Measurements from ENCODE around the gene B2M.

Gene B2M

DNA sequence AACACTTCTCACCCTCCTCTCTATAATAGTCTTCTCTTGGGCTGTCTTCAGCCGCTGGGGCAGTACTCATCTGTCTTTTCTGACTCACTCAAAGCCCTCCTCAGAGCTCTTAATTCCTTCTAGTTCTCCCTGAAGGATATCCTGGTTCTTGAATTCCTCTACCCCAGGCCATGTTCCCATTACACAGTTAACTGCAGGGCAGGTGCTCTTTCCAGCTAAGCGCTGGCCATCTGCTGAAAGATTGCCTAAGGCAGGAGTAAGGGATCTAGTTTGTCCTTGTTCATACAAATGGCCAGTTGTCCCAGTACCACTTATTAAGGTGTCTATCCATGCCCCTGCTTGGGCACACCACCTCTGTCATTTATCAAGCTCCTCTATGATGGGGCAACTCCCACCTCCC lies 37.7 kb upstream of the B2M start:
- no peak for TF ChIP-seq SIN3A (IDR thresholded peaks at IDR 0.05; ENCODE audit: borderline replicate concordance, insufficient read depth, low read length)
- TF ChIP-seq, protein P1, sequence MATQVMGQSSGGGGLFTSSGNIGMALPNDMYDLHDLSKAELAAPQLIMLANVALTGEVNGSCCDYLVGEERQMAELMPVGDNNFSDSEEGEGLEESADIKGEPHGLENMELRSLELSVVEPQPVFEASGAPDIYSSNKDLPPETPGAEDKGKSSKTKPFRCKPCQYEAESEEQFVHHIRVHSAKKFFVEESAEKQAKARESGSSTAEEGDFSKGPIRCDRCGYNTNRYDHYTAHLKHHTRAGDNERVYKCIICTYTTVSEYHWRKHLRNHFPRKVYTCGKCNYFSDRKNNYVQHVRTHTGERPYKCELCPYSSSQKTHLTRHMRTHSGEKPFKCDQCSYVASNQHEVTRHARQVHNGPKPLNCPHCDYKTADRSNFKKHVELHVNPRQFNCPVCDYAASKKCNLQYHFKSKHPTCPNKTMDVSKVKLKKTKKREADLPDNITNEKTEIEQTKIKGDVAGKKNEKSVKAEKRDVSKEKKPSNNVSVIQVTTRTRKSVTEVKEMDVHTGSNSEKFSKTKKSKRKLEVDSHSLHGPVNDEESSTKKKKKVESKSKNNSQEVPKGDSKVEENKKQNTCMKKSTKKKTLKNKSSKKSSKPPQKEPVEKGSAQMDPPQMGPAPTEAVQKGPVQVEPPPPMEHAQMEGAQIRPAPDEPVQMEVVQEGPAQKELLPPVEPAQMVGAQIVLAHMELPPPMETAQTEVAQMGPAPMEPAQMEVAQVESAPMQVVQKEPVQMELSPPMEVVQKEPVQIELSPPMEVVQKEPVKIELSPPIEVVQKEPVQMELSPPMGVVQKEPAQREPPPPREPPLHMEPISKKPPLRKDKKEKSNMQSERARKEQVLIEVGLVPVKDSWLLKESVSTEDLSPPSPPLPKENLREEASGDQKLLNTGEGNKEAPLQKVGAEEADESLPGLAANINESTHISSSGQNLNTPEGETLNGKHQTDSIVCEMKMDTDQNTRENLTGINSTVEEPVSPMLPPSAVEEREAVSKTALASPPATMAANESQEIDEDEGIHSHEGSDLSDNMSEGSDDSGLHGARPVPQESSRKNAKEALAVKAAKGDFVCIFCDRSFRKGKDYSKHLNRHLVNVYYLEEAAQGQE (IDR thresholded peaks at IDR 0.05; ENCODE audit: insufficient read depth in 1 of 2, low read depth in 2 of 2, low read length in 2 of 2), result no peak
- no peak for TF ChIP-seq TAF1 (IDR thresholded peaks at IDR 0.05; ENCODE audit: borderline replicate concordance, insufficient read depth, low read length)
- no peak for TF ChIP-seq POLR2AphosphoS5 (IDR thresholded peaks at IDR 0.05; ENCODE audit: low read depth, low read length)
- no peak for TF ChIP-seq FOXP2 (optimal IDR thresholded peaks at IDR 0.05; ENCODE audit: borderline replicate concordance, extremely low read depth, extremely low read length, insufficient read depth)

DNA sequence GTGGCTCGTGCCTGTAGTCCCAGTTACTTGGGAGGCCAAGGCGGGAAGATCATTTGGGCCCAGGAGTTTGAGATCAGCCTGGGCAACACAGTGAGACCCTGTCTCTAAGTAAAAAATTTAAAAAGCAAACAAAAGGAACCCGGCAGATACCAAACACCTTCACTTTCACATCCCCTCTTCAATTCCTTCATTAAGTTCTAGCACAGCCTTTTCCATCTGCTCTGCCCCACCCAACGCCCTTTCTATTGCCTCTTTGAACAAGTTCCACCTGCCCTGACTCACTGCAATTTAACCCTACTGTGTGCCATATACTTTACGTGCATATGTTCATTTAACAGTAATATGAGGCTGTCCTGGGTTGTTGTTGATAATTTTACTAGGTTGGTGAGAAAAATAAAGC lies 35.4 kb upstream of the B2M start:
- no peak for TF ChIP-seq POLR2AphosphoS5 (IDR thresholded peaks at IDR 0.05; ENCODE audit: low read depth, low read length)
- TF ChIP-seq, protein P1 (IDR thresholded peaks at IDR 0.05; ENCODE audit: insufficient read depth in 1 of 2, low read depth in 2 of 2, low read length in 2 of 2), result no peak
- no peak for TF ChIP-seq FOXP2 (optimal IDR thresholded peaks at IDR 0.05; ENCODE audit: borderline replicate concordance, extremely low read depth, extremely low read length, insufficient read depth)
- TF ChIP-seq SIN3A (IDR thresholded peaks at IDR 0.05; ENCODE audit: borderline replicate concordance, insufficient read depth, low read length), result no peak
- no peak for TF ChIP-seq TAF1 (IDR thresholded peaks at IDR 0.05; ENCODE audit: borderline replicate concordance, insufficient read depth, low read length)

DNA sequence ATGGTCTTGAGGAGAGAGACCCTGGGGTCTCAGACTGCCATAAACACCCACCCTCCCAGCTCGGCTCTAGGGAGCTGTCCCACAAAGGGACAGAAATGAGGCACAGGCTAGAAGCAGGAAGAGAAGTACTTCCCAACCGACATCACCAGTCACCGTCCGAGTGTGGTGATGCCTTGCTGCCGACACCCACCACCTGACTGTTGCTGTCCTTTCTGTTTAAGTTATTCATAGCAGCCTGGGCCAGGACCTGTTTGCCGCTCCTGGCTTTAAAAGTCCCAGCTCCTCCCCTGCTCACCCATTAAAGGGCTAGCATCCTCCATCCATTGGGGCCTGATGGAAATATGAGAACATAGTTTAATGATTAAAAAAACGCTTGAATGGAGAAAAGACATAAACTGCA lies 34.6 kb upstream of the B2M start:
- TF ChIP-seq TAF1 (IDR thresholded peaks at IDR 0.05; ENCODE audit: borderline replicate concordance, insufficient read depth, low read length) (no peak), FOXP2 (optimal IDR thresholded peaks at IDR 0.05; ENCODE audit: borderline replicate concordance, extremely low read depth, extremely low read length, insufficient read depth) (no peak), POLR2AphosphoS5 (IDR thresholded peaks at IDR 0.05; ENCODE audit: low read depth, low read length) (no peak), SIN3A (IDR thresholded peaks at IDR 0.05; ENCODE audit: borderline replicate concordance, insufficient read depth, low read length) (no peak)
- TF ChIP-seq, protein P1 (IDR thresholded peaks at IDR 0.05; ENCODE audit: insufficient read depth in 1 of 2, low read depth in 2 of 2, low read length in 2 of 2), result no peak

DNA sequence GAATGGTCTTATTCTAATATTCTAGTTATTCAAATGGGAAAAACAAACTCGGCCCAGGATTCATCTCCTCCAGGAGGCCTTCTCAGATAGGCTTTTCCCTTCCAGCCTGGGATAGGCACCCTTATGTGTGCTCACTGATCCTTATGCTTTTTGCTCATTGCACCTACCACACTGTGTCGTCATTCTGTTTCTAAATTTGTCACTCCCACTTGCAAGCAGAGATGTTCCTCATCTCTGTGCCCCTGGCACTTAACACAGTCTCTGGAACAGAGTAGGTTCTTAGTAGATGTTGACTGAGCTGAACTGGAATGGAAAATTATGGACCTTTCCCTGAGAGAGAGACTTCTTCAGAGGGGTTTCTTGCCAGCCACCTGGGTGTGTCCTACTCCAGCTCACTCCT lies 29.1 kb upstream of the B2M start:
- TF ChIP-seq TAF1 (IDR thresholded peaks at IDR 0.05; ENCODE audit: borderline replicate concordance, insufficient read depth, low read length) (no peak), FOXP2 (optimal IDR thresholded peaks at IDR 0.05; ENCODE audit: borderline replicate concordance, extremely low read depth, extremely low read length, insufficient read depth) (no peak), POLR2AphosphoS5 (IDR thresholded peaks at IDR 0.05; ENCODE audit: low read depth, low read length) (no peak), SIN3A (IDR thresholded peaks at IDR 0.05; ENCODE audit: borderline replicate concordance, insufficient read depth, low read length) (no peak)
- TF ChIP-seq, protein P1 (IDR thresholded peaks at IDR 0.05; ENCODE audit: insufficient read depth in 1 of 2, low read depth in 2 of 2, low read length in 2 of 2), result no peak

DNA sequence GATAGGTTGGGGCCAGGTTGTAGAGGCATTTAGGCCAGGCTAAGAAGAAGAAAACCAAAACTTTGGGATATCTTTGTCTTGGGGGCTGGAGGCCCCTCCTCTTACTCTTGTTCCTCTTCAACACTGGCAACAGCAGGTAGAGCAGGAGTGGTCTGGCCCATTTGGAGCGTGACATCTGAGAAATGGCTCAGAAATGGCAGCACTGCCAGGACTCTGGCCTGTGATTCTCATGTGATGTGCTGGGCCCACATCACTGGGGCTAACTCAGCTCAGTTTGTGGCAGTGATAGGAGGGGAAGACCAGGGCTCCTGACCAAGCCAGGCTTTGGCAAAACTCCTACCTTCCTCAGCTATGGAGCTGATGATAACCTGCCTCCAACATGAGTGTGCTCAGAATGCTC lies 18.7 kb upstream of the B2M start:
- no peak for TF ChIP-seq FOXP2 (optimal IDR thresholded peaks at IDR 0.05; ENCODE audit: borderline replicate concordance, extremely low read depth, extremely low read length, insufficient read depth)
- TF ChIP-seq, protein P1 (IDR thresholded peaks at IDR 0.05; ENCODE audit: insufficient read depth in 1 of 2, low read depth in 2 of 2, low read length in 2 of 2), result no peak
- TF ChIP-seq TAF1 (IDR thresholded peaks at IDR 0.05; ENCODE audit: borderline replicate concordance, insufficient read depth, low read length), result no peak
- no peak for TF ChIP-seq POLR2AphosphoS5 (IDR thresholded peaks at IDR 0.05; ENCODE audit: low read depth, low read length)
- no peak for TF ChIP-seq SIN3A (IDR thresholded peaks at IDR 0.05; ENCODE audit: borderline replicate concordance, insufficient read depth, low read length)
